CD14-positive monocyte (primary cell): ENCODE results near the gene SDF4. TPM values are rescaled to one million over a fixed set of nuclear protein-coding genes. Genes with fewer than 3 reads are reported as not detected.

Experiments
- DNase-seq, 3 donors: peaks; one replicate each; pipeline ENCODE4 v3.0.0-alpha.2; 2011 to 2022
- H2AFZ ChIP-seq: 2 replicates; pipeline ENCODE4 v1.6.0; 2012; ENCODE audit warnings: mild to moderate bottlenecking, low read depth, low read length, inconsistent platforms; ENCODE audit not compliant: insufficient read depth, poor library complexity, severe bottlenecking
- H3K27ac ChIP-seq, 2 donors: 1 replicate in 1 of 2; 2 replicates in 1 of 2; pipeline ENCODE4 v1.5.1; 2012 to 2013; ENCODE audit warnings: low read length in 2 of 2, control low read depth in 1 of 2, inconsistent platforms in 1 of 2, low read depth in 1 of 2, mild to moderate bottlenecking in 1 of 2
- H3K27me3 ChIP-seq, 2 donors: one replicate each; pipeline versions ENCODE4 v1.6.0 to v1.6.1; 2011 to 2013; ENCODE audit warnings: low read length in 2 of 2; ENCODE audit not compliant: control insufficient read depth in 2 of 2, insufficient read depth in 2 of 2
- H3K36me3 ChIP-seq, 2 donors: replicated peaks in 1 of 2; 1 replicate in 1 of 2; 2 replicates in 1 of 2; pipeline versions ENCODE4 v1.5.1 to v1.6.1; 2012 to 2013; ENCODE audit warnings: low read length in 2 of 2, control low read depth in 1 of 2, inconsistent platforms in 1 of 2, mild to moderate bottlenecking in 1 of 2; ENCODE audit not compliant: insufficient read depth in 2 of 2, control insufficient read depth in 1 of 2
- H3K4me1 ChIP-seq, 2 donors: 1 replicate in 1 of 2; 2 replicates in 1 of 2; pipeline versions ENCODE4 v1.5.1 to v1.6.1; 2012 to 2013; ENCODE audit warnings: low read length in 2 of 2, control low read depth in 1 of 2, inconsistent platforms in 1 of 2, mild to moderate bottlenecking in 1 of 2, moderate library complexity in 1 of 2; ENCODE audit not compliant: insufficient read depth in 2 of 2, control insufficient read depth in 1 of 2
- H3K4me2 ChIP-seq: replicated peaks from 2 replicates; pipeline ENCODE3; 2012; ENCODE audit warnings: low read length, moderate library complexity, mild to moderate bottlenecking; ENCODE audit not compliant: poor library complexity, severe bottlenecking; ENCODE audit errors: extremely low read depth
- H3K4me3 ChIP-seq, 3 experiments: fragments of 200-600 bp in 1 of 3; sonication (generic) in 1 of 3; replicated peaks in 1 of 3; 1 replicate in 2 of 3; 2 replicates in 1 of 3; pipeline ENCODE4 v1.5.1; 2011 to 2013; ENCODE audit warnings: low read length in 3 of 3, mild to moderate bottlenecking in 3 of 3, control low read depth in 2 of 3, low read depth in 2 of 3, inconsistent platforms in 1 of 3, moderate library complexity in 1 of 3
- H3K79me2 ChIP-seq: 2 replicates; pipeline ENCODE4 v1.6.0; 2012; ENCODE audit warnings: mild to moderate bottlenecking, control low read depth, inconsistent platforms, low read length, moderate library complexity; ENCODE audit not compliant: insufficient read depth
- H3K9ac ChIP-seq: 2 replicates; pipeline ENCODE4 v1.6.0; 2017; ENCODE audit warnings: low read length, mild to moderate bottlenecking; ENCODE audit not compliant: insufficient read depth, poor library complexity, severe bottlenecking
- H3K9me3 ChIP-seq, 2 donors: replicated peaks in 1 of 2; 1 replicate in 1 of 2; 2 replicates in 1 of 2; pipeline versions ENCODE4 v1.5.1 to v1.6.1; 2012 to 2013; ENCODE audit warnings: low read length in 2 of 2, control low read depth in 1 of 2; ENCODE audit not compliant: control insufficient read depth in 1 of 2, insufficient read depth in 1 of 2
- H4K20me1 ChIP-seq: 2 replicates; pipeline ENCODE4 v1.6.0; 2012; ENCODE audit warnings: mild to moderate bottlenecking, low read length, control low read depth, moderate library complexity; ENCODE audit not compliant: insufficient read depth
- H3K27ac Mint-ChIP-seq, 7 donors: one replicate each; pipeline ENCODE4 v1.8.0; 2020; ENCODE audit warnings: mild to moderate bottlenecking in 7 of 7, mixed read lengths in 7 of 7, moderate library complexity in 6 of 7, inconsistent platforms in 2 of 7
- H3K27me3 Mint-ChIP-seq, 3 donors: one replicate each; pipeline ENCODE4 v1.8.0; 2021 to 2022; ENCODE audit warnings: low read depth in 3 of 3, mild to moderate bottlenecking in 3 of 3, mixed read lengths in 3 of 3, moderate library complexity in 3 of 3, inconsistent platforms in 1 of 3
- H3K36me3 Mint-ChIP-seq, 2 donors: one replicate each; pipeline ENCODE4 v1.8.0; 2020; ENCODE audit warnings: mixed read lengths in 2 of 2, inconsistent platforms in 1 of 2, mild to moderate bottlenecking in 1 of 2
- H3K4me1 Mint-ChIP-seq: one replicate; pipeline ENCODE4 v1.8.0; 2020; ENCODE audit warnings: mild to moderate bottlenecking, mixed read lengths
- H3K4me3 Mint-ChIP-seq, 2 donors: one replicate each; pipeline ENCODE4 v1.8.0; 2020; ENCODE audit warnings: mild to moderate bottlenecking in 2 of 2, mixed read lengths in 2 of 2, moderate library complexity in 1 of 2
- H3K9me3 Mint-ChIP-seq, 7 donors: one replicate each; pipeline ENCODE4 v1.8.0; 2020 to 2022; ENCODE audit warnings: mixed read lengths in 7 of 7, mild to moderate bottlenecking in 6 of 7, moderate library complexity in 6 of 7, inconsistent platforms in 2 of 7
- WGBS: methylation state at CpG from one replicate; pipeline ENCODE4 v1.1.5; 2013; ENCODE audit warnings: missing lambda C conversion rate; ENCODE audit not compliant: insufficient coverage; 5-methylcytosine and 5-hydroxymethylcytosine counted together
- intact Hi-C, 2 donors: fragments of 100-400 bp; cut with micrococcal nuclease; formaldehyde crosslinking; loops; one replicate each; pipeline versions ENCODE4 v1.15.0 to v1.15.1; 2023
- polyA plus RNA-seq, 3 donors: library from polyadenylated mRNA; depleted of rRNA in 1 of 3; unstranded in 2 of 3; stranded (reverse) in 1 of 3; fragments of 300-500 nt in 2 of 3; fragments of >200 nt in 1 of 3; fragmentation: Illumina TruSeq in 2 of 3; gene quantifications; 1 replicate in 2 of 3; 2 replicates in 1 of 3; pipeline ENCODE4 v1.2.3, GENCODE V29; 2012 to 2021
- TF ChIP-seq, protein P1 (sequence below): fragments of 200-600 bp; IDR thresholded peaks from one replicate; pipeline ENCODE4 v1.8.0; 2022; ENCODE audit warnings: antibody characterized with exemption, mild to moderate bottlenecking

The SDF4 gene
- polyA plus RNA-seq, 3 donors: 81.7 to 98.9 (median 89.0) TPM

DNA sequence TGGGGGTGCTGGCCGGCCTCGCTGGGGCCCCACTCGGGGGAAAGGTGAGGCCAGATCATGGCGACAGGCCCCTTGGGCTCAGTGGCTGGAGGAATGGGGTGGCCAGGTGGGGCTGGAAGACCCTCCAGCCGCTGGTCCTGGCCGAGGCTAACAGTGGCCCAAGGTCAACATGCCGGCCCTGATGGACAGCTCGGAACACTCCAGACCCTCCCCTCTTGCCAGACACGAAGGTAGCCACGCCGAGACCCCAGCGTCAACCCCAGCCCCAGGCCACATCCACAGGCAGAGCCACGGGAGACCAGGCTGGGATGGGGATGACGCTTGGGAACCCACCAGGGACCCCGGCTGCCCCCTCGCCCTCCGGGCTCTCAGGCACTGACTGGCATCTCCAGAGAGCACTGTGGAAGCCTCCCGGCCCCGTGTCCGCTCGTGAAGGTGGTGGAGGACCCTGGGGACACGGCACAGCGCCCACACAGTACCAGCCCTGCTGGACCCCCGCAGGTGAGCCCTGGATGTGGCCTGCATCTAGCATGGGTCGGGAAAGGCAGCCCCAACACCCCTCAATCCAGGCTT, 15.6 kb upstream of the SDF4 start:
- intact Hi-C loops: no loop called here
- H3K9me3 ChIP-seq: no peaks in the 10 kb centered on the region

DNA sequence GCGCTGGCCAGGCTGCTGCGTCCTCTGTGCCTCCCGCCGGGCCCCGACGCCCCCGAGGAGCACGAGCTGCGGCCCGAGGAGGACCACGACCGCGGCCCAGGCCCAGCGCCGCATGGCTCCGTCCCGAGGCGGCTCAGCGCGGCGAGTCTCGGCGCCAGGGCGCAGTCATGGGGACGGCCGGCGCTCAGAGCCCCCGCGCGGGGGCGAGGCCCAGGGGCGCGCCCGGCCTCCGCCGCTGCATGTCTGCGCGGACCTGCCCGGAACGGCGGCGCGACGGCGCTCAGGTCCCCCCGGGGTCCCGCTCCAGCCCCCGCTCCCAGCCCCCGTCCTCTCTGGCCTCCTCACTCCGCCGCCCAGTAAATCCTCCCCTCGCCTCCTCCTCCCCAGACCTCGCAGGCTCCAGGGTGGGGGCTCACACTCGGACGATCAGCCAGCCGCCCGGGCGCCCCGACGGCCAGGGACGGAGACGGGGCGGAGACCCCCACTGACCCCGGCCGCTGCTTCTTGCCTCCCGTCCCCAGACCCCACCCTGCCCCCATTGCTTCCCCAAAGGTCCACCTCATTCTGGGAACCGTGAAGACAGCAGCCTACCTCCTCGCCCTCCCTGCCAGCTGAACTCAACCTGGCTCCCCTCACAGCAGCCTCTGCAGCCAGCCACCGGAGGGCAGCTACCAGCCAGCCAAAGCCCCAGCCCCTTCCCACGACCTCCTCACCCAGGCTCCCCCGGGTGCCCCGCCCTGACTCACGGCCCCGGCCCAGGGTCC, 15.0 kb upstream of the SDF4 start, which contains the start of gene C1QTNF12:
Gene C1QTNF12, minus strand, starts transcription at position 146 of the 764 bp plus-strand sequence. Its CDS starts 32 bp downstream, at position 114.
- Mint-ChIP-seq H3K9me3 (no peaks in the 10 kb centered on the region), H3K4me3 (peak within 1 kb of the TSS in 1 of 2 donors; percentile 69), H3K27ac (no peak within 1 kb of the TSS), H3K27me3 (peaks cover 16 to 32% (median 17%) of the 10 kb centered on the region in 3 donors), H3K4me1 (no peaks in the 10 kb centered on the region), H3K36me3 (peaks cover 0 to under 1% of the 10 kb centered on the region in 2 donors)
- TF ChIP-seq, protein P1, sequence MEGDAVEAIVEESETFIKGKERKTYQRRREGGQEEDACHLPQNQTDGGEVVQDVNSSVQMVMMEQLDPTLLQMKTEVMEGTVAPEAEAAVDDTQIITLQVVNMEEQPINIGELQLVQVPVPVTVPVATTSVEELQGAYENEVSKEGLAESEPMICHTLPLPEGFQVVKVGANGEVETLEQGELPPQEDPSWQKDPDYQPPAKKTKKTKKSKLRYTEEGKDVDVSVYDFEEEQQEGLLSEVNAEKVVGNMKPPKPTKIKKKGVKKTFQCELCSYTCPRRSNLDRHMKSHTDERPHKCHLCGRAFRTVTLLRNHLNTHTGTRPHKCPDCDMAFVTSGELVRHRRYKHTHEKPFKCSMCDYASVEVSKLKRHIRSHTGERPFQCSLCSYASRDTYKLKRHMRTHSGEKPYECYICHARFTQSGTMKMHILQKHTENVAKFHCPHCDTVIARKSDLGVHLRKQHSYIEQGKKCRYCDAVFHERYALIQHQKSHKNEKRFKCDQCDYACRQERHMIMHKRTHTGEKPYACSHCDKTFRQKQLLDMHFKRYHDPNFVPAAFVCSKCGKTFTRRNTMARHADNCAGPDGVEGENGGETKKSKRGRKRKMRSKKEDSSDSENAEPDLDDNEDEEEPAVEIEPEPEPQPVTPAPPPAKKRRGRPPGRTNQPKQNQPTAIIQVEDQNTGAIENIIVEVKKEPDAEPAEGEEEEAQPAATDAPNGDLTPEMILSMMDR: no peak
- Histone ChIP-seq H3K9me3 (no peaks in the 10 kb centered on the region), H4K20me1 (peaks cover 13% of the 10 kb centered on the region), H3K4me1 (no peaks in the 10 kb centered on the region), H3K4me2 (no peak within 1 kb of the TSS), H3K9ac (no peak within 1 kb of the TSS), H3K36me3 (no peaks in the 10 kb centered on the region), H2AFZ (no peak within 1 kb of the TSS), H3K27me3 (peaks cover 0 to 23% of the 10 kb centered on the region in 2 donors), H3K4me3 (no peak within 1 kb of the TSS), H3K79me2 (no peaks in the 10 kb centered on the region), H3K27ac (no peak within 1 kb of the TSS)
- no peak for DNase-seq
- WGBS: 5% methylated on average over 73 of the region's 74 CpGs
- intact Hi-C loops: no loop called here

More for the DNA sequence above, 15.6 kb upstream of the SDF4 start:
- Mint-ChIP-seq H3K27me3 (peaks cover 16 to 30% (median 17%) of the 10 kb centered on the region in 3 donors), H3K9me3 (no peaks in the 10 kb centered on the region), H3K4me1 (no peaks in the 10 kb centered on the region), H3K27ac (no peak overlapping the region), H3K4me3 (peak overlapping the region in 1 of 2 donors; percentile 35), H3K36me3 (peaks cover 0 to 7% of the 10 kb centered on the region in 2 donors)
- H3K27me3 ChIP-seq: peaks cover 0 to 23% of the 10 kb centered on the region in 2 donors
- peaks cover 13% of the 10 kb centered on the region for H4K20me1 ChIP-seq
- TF ChIP-seq, protein P1: no peak
- H2AFZ ChIP-seq: no peak overlapping the region
- no peak overlapping the region for H3K4me3 ChIP-seq
- H3K79me2 ChIP-seq: no peaks in the 10 kb centered on the region
- H3K27ac ChIP-seq: no peak overlapping the region
- WGBS: 81% methylated on average over 18 of the region's 25 CpGs
- no peak for DNase-seq
- peaks cover 0 to under 1% of the 10 kb centered on the region in 2 donors for H3K36me3 ChIP-seq
- H3K4me1 ChIP-seq: no peaks in the 10 kb centered on the region
- no peak overlapping the region for H3K9ac ChIP-seq
- H3K4me2 ChIP-seq: no peak overlapping the region
